Fibroblast of skin of right biceps (primary cell): ENCODE results near the gene CALML5.
A peak's percentile ranks its signal among the peaks of the same experiment; 100 is the strongest.
"Not testable (repeated sequence)": the region's sequence is repeated elsewhere in the genome, so short reads cannot be mapped to it uniquely, and the experiment has no call there.

Experiments used
- DNase-seq: peaks from one replicate; pipeline ENCODE4 v3.0.0-alpha.2; 2013

The CALML5 gene

DNA sequence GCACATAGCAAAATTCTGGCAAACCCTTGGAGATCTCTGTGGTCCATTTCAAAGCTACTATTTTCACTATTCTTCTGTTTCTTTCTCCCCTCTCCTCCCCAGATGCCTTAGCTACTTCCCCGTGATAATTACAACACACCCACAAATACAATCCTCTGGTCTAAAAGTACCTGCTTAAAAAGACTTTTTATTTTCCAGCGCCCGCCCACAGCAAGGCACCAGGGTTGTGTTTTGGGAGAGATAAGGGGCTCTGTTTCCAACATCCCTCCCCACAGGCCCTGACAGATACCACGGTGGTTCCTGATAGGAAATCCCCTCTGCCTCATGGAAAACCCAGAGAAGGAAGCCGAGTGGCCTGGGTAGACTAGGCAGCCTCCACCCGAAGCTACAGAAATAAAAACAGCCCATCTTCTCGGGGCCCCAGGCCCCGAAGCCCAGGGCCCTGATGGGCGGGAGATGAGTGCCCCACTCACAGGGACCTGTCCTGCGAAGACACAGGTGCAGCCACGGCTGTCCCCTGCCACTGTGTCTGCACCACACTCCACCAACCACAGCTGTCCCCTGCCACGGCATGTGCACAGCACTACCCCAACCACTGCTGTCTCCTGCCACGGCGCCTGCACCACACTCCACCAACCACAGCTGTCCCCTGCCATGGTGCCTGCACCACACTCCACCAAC lies 19.7 kb downstream of the CALML5 start:
- no peak for DNase-seq

DNA sequence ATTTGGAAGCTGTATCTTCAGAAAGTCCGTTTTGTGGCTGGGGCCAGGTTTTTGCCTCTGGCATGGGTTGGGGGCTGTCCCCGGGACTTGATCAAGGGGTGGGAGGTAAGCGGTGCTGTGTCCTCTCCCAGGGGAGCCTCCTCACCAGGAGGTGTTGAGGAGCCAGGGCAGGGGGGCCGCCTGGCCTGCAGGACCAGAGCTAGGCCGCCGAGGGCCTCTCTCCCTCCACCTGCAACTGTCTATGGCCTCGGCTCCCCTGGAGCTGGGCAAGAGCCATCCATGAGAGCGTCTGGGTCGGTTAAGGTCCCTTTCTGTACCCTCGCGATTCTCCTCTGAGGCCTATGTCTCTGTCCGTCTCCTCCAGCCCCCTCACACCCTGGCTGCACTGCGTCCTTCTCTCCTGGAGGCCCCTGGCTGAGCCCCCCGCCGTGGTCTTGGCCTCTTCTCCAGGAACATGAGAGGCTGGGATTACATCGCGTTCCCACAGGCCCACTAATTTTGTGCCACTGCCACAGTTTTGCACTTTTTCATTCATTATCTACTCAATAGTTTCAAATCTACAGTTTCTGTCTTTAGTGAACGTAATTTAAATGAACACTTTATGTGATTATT lies 20.6 kb downstream of the CALML5 start:
- DNase-seq, result no peak

DNA sequence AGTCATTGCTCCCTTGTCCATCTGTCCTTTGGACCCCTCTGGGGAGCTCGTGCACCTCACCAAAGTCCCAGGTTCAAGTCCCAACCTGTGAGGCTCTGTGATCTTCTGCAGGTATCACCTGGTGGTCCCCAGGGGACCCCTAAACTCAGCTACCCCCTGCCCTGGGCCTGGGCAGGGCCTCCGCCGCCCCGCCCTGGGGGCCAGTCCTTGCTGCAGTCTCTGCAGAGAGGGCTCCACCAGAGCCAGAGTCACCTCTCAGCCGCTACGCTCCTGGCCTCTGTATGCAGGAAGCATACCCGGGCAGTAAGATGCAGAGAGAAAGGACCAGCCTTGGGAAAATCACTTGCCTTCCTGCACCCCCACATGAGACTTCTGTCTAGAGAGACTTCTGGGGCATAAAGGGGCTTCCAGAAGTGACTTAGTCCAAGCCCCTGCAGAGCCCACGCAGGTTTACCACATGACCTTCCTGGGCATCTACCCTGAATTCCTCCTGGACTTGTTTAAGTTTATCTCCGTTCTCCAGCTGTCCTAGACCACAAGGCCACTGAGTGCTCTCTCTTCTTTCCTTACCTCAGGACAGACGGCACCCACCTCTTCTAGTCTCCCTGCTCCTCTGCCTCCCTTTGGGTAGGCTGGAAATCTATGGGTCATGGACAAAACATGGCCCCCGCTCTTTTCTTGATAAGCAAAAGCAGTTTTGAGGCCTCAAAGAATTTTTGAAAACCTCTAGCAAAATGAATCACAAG lies 21.2 kb downstream of the CALML5 start:
- no peak for DNase-seq

DNA sequence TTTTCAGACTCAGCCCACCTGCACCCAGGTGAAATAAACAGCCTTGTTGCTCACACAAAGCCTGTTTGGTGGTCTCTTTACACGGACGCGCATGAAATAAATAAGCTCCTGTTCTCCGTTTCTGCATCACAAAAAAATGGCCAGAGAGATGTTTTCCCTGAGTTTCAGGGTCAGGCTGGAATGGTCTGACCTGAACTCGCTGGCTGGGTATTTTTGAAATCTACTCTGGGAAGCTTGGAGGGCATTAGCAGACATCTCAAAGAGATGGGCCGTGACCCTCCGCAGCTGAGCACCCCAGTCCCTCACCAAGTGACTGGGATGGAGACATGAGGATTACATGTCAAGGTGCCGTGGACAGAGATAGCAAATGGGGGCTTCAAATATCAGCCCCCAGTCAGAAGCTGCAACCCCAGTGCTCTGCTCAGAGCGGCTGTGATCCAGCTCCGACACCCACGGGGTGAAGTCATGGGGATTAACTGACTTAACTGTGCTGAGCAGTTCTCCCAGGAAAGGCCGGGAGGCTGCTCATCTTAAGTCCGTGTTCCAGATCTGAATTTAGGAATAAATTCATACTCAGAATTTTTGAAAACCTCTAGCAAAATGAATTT lies 22.3 kb downstream of the CALML5 start:
- DNase-seq, result no peak

DNA sequence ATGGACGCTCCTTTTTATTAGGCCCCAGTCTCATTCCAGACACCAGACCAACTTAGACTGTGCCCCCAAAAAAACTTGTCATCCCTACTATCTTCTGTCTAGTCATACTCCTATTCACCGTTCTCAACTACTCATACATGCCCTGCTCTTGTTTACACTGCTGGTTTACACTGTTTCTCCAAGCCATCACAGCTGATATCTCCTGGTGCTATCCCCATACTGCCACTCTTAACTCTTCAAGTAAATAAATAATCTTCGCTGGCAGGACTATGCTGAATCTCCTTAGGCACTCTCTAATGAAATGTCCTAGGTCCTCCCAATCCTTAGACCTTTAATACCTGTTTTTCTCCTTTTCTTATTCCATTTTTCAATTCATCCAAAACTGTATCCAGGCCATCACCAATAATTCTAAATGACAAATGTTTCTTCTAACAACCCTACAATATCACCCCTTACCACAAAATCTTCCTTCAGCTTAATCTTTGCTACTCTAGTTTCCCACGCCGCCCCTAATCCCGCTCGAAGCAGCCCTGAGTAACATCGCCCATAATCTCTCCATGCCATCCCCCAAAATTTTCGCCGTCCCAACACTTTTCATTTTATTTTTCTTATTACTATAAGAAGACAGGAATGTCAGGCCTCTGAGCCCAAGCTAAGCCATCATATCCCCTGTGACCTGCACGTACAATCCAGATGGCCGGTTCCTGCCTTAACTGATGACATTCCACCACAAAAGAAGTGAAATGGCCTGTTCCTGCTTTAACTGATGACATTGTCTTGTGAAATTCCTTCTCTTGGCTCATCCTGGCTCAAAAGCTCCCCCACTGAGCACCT lies 23.2 kb downstream of the CALML5 start:
- DNase-seq, result not testable (repeated sequence)

DNA sequence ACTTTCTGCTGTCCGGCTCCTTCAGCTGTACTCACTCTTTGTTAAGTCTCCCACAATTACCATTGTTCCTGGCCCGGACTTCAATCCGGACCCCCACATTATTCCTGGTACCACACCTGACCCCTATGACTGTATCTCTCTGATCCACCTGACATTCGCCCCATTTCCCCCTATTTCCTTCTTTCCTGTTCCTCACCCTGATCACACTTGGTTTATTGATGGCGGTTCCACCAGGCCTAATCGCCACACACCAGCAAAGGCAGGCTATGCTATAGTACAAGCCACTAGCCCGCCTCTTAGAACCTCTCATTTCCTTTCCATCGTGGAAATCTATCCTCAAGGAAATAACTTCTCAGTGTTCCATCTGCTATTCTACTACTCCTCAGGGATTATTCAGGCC lies 24.3 kb downstream of the CALML5 start:
- DNase-seq, result not testable (repeated sequence)

DNA sequence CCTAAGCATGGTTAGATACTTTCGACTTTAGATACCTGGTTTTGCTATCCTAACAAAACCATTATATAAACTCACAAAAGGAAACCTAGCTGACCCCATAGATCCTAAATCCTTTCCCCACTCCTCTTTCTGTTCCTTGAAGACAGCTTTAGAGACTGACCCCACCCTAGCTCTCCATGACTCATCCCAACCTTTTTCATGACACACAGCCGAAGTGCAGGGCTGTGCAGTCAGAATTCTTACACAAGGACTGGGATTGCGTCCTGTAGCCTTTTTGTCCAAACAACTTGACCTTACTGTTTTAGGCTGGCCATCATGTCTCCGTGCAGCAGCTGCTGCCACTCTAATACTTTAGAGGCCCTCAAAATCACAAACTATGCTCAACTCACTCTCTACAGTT lies 24.7 kb downstream of the CALML5 start:
- DNase-seq, result not testable (repeated sequence)

DNA sequence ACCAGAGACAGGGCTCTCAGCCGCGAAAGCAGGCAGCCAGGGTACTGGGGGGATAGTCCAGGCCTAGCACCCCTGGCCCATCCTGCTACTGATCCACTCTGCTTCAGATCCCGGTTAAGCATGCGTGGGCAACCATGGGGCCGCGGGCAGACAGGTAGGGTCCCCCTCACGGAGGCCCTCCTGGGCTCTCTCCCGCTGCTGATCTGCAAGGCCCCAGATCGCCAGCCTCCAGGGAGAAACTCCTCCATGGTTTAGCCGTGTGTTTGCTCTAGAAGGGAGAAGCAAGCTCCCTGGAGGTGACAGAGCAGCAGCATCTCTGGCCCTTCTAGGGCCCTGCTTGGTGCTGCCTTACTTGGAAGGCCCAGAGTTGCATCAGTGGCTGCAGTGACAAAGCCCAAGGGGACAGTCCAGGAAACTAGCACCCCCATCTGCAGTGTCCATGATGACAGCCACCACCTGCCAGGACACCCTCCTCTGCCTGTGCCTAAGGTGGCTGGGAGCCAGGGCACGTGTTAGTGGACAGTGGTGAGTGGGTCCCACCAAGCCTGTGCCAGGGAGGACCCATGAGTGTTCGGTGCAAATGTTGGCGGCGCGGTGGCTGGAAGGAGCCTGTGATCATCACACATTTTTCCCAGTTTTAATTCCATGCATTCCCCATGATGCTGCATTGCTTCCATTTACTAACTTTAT lies 29.2 kb downstream of the CALML5 start:
- DNase-seq, result no peak

DNA sequence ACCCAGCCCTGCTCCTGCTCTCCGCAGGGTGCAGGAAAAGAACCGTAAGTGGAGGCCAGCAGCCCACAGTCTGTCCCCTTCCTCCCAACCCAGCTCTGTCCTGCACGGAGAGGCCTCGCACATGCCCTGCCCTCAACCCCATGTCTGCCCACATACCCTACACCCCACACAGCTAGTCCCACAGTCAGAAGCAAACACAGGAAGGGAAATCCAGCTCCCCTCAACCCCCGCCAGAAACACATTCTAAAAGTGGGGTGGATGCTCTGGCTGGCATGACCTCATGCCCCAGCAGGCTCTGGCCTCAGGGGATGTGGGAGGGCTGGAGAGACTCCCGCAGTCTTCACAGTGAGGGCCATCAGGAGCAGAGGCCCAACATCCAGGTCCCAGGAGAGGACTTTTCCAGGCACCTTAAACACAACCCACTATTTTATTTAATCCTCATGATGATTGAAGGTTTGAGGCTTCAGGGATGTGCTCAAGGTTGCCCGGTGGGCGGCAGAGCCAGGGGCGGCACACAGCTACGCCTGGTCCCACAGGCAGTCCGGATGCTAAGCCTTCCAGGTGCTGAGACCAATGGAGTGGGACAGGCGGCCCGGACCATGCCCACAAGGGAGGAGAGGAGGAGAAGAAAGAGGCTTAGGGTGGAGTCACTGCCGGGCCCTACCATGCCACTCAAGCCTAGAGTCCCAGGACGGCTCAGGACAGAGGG lies 29.9 kb downstream of the CALML5 start:
- DNase-seq, result no peak

DNA sequence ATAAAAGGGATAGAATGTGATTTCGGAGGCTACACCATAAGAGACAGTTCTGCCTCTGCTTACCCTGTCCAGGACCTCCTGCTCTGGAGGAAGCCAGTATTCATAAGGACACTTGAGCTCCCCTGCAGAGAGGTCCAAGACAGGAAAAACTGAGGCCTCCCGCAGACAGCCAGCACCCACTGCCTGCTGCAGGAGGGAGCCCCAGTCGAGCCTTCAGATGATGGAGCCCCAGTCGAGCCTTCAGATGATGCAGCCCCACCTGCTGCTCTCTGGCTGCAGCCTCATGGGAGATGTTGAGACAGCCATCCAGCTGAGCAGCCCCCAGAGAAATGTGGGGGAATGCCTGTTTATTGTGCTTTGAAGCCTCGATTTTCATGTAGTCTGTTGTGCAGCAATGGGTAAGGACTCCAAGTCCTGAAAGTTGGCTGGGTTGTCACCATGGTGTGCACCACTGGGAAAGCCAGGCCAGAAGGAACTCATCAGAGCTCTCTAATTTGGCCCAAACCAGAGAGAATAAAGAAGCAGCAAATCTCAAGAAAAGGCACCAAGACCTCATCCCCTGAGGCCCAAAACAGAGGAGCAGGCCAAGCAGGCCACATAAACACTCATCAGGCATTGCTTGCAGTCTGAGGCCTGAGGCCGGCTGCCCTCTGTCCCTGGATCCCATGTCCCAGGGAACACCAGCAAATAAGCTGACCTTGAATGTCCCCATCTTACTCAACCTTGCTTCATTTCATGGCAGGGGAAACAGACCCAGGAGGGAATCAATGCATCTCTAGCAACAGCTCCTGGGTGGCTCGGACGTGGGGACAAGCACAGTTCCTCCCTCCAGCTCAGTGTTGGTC lies 30.9 kb downstream of the CALML5 start:
- DNase-seq, result no peak

DNA sequence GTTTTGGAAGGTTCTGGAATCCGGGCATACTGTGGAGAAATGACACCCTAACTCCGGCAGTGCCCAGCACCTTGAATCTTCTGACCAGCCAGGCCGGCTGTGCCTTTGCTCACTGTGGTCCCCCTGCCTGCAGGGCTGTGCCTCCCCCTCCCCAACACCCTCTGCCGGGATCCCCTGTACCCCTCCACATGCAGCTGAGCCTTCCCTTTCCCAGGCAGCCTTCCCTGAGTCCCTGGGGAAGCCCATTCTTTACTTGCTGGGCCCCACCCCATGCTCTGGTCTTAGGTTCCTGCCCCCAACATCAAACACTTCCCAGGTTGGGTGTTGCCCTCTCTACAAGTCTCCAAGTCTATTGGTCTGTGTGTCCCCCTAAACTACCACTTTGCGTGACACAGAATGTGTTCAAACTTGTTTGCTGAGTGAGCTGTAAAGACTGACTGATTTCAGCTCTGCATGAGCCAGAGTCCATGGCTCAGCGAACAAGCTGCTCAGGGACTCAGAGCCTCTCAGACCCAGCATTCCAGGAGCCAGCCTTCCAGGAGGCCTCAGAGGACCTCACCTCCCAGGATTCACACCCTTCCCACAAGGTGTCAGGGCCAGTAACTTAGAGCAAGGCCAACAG lies 31.6 kb downstream of the CALML5 start:
- DNase-seq, result no peak

DNA sequence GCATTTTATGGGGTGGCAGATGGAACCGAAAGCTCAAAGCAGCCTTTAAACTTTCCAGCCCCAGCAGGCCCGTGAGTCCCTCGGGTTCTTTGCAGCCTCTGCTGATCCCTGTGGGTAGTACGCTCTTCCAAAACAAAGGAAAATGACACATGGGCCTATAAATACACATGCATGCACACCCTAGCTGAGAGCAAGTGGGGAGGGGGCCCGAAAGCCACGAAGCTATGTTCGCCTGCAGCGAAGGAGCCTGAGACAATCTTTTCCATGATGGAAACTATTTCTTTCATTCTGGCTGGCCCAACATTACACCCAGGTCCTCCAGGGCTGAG lies 32.2 kb downstream of the CALML5 start:
- peak; percentile 44 for DNase-seq

DNA sequence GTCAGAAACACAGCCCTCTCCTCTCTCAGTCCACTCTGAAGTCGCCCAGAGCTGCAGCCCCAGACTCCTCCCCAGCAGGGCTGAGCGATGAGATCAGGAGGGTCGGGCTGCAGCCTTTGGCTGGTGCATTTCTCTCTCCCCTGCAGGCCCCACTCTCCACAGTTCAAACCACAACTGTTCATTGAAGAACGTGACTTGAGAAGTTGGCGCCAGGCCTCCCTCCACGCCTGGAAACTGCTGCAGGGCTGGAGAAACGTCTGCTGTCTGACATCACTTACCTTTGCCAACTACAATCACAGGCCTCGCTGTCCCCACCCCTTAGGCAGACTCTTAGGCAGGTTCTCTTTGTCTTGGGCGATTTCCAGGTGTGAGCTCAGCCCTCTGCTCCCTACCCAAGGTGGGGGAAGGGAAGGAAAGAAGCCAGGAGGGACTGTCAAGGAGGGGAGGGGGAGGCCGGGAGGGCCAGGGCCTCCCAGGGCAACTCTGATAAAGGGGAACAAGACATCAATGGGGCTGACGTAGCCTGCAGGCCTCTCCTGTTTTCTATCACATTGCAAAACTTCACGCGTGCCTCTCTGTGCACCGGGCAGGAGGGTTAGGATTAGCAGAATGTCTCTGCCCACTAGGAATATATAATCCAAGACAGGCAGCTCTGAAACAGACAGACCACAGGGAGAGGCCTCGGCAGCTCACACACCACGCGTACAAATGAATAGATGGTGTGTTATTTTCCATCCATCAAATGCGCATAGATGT lies 32.7 kb downstream of the CALML5 start:
- DNase-seq, result peak; percentile 90

DNA sequence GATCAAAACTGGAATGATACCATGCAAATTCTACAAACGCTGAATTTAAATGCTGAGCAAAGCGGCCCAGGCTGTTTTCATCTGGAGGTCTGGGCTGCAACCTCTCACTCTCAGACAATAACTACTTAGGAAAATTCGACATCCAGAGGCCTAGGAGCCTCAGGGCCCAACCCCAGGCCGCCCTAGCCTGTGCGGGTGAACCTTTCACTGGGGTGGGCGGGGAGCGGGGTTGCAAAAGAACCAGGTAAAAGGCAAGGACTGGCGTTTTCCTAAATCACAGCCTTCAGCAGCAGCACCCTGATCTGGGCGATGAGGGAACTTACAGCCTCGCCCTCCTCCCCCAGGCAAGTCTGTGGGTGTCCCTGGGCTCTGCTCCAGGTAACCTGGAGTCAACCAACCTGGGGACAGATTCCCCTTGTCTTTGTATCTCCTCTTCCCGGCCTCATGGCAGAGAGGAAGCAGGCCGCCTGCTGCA lies 33.4 kb downstream of the CALML5 start:
- DNase-seq, result no peak

DNA sequence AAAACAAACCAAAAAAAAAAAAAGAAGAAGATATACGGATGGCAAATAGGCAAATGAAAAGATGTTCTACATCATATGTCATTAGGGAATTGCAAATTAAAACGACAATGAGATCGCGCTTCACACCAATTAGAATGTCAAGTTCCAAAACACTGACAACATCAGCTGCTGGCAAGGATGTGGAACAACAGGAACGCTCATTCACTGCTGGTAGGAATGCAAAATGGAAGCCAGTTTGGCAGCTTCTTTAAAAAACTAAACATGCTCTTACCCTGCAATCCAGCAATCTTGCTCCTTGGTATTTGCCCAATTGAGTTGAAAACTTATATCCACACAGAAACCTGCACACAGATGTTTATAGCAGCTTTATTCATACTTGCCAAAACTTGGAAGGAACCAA lies 34.8 kb downstream of the CALML5 start:
- DNase-seq, result no peak

DNA sequence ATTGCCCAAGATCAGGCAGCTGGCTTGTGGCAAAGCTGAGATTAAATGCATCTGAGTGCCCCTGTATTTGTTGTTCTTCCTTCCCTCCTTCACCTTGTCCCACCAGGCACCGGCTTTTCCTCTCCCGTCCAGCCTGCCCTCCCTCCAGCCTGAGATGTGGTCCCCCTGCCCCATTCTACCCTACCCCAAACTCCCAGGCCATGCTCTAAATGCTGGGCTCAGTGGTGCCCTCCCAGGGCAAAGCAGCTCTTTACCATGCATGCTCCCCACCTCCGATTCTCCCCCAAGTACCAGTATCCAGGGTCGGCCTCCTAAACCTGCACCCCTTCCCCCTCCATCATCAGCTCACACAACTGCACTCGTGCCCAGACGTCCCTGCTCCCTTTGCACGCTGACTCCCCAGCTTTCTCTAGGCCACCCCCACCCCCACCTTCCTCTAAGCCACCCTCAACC lies 36.5 kb downstream of the CALML5 start:
- DNase-seq, result no peak

DNA sequence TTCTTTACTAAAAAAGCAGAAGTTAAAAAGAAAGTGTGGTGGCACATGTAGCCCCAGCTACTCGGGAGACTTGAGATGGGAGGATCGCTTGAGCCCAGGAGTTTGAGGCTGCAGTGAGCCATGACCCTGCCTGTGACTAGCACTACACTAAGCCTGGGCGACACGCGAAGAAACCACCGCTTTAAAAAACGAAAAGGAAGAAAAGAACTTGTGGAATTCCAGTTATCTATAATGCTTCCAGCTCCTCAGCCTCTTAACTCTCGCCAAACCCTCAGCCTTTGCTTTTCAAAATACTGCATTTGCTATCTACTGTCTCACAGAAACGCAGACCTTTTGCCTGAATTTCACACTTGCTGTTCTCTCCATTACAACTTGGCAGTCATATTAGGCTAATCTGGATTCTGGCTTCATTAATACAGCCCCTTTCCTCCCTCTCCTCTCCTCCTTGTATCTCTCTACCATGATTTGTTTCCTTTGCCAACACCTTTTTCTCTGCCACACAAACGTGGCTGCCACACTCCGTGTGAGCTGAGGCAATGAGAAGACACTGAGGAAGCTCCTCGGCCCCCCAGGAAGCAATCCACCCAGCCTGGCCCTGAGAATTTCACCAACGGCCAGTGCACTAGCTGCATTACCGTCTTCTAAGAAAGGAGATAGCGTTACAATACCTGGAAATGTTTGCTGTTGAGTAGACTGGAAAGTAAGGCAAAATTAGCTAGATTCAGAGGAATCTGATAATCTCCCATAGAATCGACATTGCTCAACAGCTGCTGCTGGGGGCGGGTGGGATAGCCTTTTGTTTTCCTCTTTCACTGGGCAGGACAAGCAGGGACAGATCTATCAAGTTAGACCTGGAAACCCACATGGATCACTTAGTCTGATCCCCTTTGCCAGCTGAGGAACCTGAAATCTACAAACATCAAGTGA lies 37.2 kb downstream of the CALML5 start:
- peak; percentile 60 for DNase-seq

DNA sequence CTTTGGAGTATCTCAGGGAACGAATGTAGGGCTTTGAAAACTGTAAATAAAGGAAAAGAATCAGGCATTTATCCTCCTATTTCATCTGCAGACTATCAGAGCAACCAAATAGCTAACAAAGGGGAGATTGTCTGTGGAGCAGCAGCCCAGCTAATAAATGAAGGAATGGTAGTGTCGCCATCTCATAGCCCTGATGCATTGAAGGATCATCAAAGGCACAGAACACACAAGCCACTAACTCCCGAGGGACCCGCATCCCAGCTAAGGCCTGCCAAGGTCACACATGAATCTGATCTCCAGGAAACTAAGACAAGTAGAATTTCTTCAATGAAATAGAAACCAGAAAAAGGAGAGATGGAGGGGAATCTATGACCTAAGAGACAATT lies 38.2 kb downstream of the CALML5 start:
- peak; percentile 40 for DNase-seq
